ENCODE results near the gene ADRM1.

The ADRM1 gene

GRCh38 chr20:62281161-62281933 is 21.4 kb upstream of the ADRM1 start:
- DNase-seq = no peak

- DNase-seq = no peak
These were observed 20.7 kb upstream of the ADRM1 start for GRCh38 chr20:62282103-62282502.

- no peak for DNase-seq
These were observed 19.8 kb upstream of the ADRM1 start for GRCh38 chr20:62282877-62283503.

- DNase-seq = no peak
These were observed 18.3 kb upstream of the ADRM1 start for GRCh38 chr20:62284448-62284847.

GRCh38 chr20:62285151-62285550 is 17.6 kb upstream of the ADRM1 start:
- DNase-seq = no peak

GRCh38 chr20:62285722-62286121 is 17.1 kb upstream of the ADRM1 start:
- DNase-seq = no peak

- no peak for DNase-seq
These were observed 16.2 kb upstream of the ADRM1 start for GRCh38 chr20:62286493-62287064.

- DNase-seq = no peak
These were observed 15.7 kb upstream of the ADRM1 start for GRCh38 chr20:62287129-62287528.

GRCh38 chr20:62287759-62288534 is 14.8 kb upstream of the ADRM1 start:
- no peak for DNase-seq

- no peak for DNase-seq
These were observed 14.2 kb upstream of the ADRM1 start for GRCh38 chr20:62288535-62289105.

GRCh38 chr20:62289131-62289530 is 13.7 kb upstream of the ADRM1 start:
- DNase-seq = no peak

- no peak for DNase-seq
These were observed 12.9 kb upstream of the ADRM1 start for GRCh38 chr20:62289898-62290297.

GRCh38 chr20:62291251-62292066 is 11.3 kb upstream of the ADRM1 start:
- no peak for DNase-seq

- no peak for DNase-seq
These were observed 10.7 kb upstream of the ADRM1 start for GRCh38 chr20:62292108-62292507.

- DNase-seq = no peak
These were observed 9.5 kb upstream of the ADRM1 start for GRCh38 chr20:62293111-62293784.

GRCh38 chr20:62293946-62294345 is 8.9 kb upstream of the ADRM1 start:
- no peak for DNase-seq

- DNase-seq = no peak
These were observed 8.3 kb upstream of the ADRM1 start for GRCh38 chr20:62294516-62294915.

- DNase-seq = no peak
These were observed 5.9 kb upstream of the ADRM1 start for GRCh38 chr20:62296724-62297448.

GRCh38 chr20:62297449-62298227 is 5.2 kb upstream of the ADRM1 start:
- DNase-seq = no peak

All from activated CD4-positive, alpha-beta T cell treated with anti-CD3 and anti-CD28 coated beads, Interleukin-2, amount 50 U/mL, for 1 hour (primary cell).